ENCODE data around the gene CAMK2B.

- TF ChIP-seq CTCF (conservative IDR thresholded peaks at IDR 0.05; ENCODE audit: low read length) = no peak
- TF ChIP-seq EZH2phosphoT487 (IDR thresholded peaks at IDR 0.05; ENCODE audit: borderline replicate concordance) = no peak
Observed at GRCh38 chr7:44187636-44188416, 137.6 kb downstream of the CAMK2B start.

All from Loucy (cell line).